Lower leg skin (tissue), 4 donors: Measurements from ENCODE around the gene TRAK1. TPM values are rescaled to one million over a fixed set of nuclear protein-coding genes. Genes with fewer than 3 reads are reported as not detected.

Experiments used
- DNase-seq, 2 donors: peaks; one replicate each; pipeline ENCODE4 v3.0.0-alpha.2; 2019; ENCODE audit warnings: low spot score in 2 of 2
- H3K4me3 ChIP-seq: fragments of 200-600 bp; sonication (generic); 2 replicates; pipeline ENCODE4 v1.5.1; 2017; ENCODE audit warnings: mild to moderate bottlenecking, low read depth; ENCODE audit not compliant: poor library complexity, severe bottlenecking
- POLR2A ChIP-seq, 2 donors: fragments of 450-650 bp; IDR thresholded peaks; one replicate each; pipeline ENCODE4 v1.6.1; 2016 to 2017; ENCODE audit warnings: antibody characterized with exemption in 2 of 2, mild to moderate bottlenecking in 1 of 2, moderate library complexity in 1 of 2
- WGBS, 2 donors: methylation state at CpG; one replicate each; pipeline ENCODE4 v1.1.5; 2018; 5-methylcytosine and 5-hydroxymethylcytosine counted together
- intact Hi-C: fragments of 100-400 bp; cut with DNase I; formaldehyde crosslinking; loops from one replicate; pipeline ENCODE4 v1.15.0; 2023; ENCODE audit warnings: low total_unique reads
- total RNA-seq, 4 donors: library from RNA; depleted of rRNA; stranded (reverse); fragments of >200 nt; gene quantifications; one replicate each; pipeline ENCODE4 v1.1.0, GENCODE V29; 2016
- TF ChIP-seq, protein P1 (sequence below), 3 donors: fragments of 450-650 bp; IDR thresholded peaks; one replicate each; pipeline ENCODE4 v1.5.1; 2016; ENCODE audit warnings: antibody characterized with exemption in 3 of 3, mild to moderate bottlenecking in 3 of 3, moderate library complexity in 2 of 3

The TRAK1 gene
- total RNA-seq, 4 donors from 2014 or later, result 69.0 to 96.3 (median 84.9) TPM

DNA sequence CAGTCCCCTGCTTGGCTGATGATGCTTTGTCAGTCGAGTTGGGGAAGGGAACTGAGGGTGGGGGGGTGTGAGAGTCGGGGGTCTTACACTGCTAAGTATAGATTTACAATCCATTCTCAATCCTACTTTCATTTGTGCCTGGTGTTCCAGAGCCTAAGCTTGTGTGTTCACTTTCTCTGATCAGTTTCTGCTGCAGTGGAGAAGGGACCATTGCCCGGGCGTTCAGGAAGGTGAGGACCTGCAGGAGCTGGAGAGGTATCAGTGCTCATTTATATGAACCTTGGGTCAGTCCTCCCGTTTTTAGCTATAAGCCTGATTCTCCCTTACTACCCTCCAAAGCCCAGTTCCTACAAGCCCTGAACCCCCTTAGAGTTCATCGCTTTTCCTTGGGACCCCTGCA, 41.0 kb upstream of the TRAK1 start:
- DNase-seq, result peak in 1 of 2 donors; percentile 74
- TF ChIP-seq POLR2A (IDR thresholded peaks at IDR 0.05), result no peak
- TF ChIP-seq, protein P1, sequence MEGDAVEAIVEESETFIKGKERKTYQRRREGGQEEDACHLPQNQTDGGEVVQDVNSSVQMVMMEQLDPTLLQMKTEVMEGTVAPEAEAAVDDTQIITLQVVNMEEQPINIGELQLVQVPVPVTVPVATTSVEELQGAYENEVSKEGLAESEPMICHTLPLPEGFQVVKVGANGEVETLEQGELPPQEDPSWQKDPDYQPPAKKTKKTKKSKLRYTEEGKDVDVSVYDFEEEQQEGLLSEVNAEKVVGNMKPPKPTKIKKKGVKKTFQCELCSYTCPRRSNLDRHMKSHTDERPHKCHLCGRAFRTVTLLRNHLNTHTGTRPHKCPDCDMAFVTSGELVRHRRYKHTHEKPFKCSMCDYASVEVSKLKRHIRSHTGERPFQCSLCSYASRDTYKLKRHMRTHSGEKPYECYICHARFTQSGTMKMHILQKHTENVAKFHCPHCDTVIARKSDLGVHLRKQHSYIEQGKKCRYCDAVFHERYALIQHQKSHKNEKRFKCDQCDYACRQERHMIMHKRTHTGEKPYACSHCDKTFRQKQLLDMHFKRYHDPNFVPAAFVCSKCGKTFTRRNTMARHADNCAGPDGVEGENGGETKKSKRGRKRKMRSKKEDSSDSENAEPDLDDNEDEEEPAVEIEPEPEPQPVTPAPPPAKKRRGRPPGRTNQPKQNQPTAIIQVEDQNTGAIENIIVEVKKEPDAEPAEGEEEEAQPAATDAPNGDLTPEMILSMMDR (IDR thresholded peaks at IDR 0.05), result no peak
- 89 to 91% methylated on average over 6 of the region's 6 CpGs for WGBS, 2 donors
- no peak overlapping the region for H3K4me3 ChIP-seq
- intact Hi-C loops, result no loop called here

- 49 to 57% methylated on average over 4 of the region's 4 CpGs for WGBS, 2 donors
- DNase-seq, result peak in 1 of 2 donors; percentile 81
- no peak overlapping the region for H3K4me3 ChIP-seq
- intact Hi-C loops, result no loop called here
- no peak for TF ChIP-seq POLR2A (IDR thresholded peaks at IDR 0.05)
- TF ChIP-seq, protein P1 (IDR thresholded peaks at IDR 0.05), result no peak
Observed at GRCh38 chr3:42051384-42052131, 39.6 kb upstream of the TRAK1 start.

- TF ChIP-seq, protein P1 (IDR thresholded peaks at IDR 0.05), result no peak
- TF ChIP-seq POLR2A (IDR thresholded peaks at IDR 0.05), result no peak
Observed at GRCh38 chr3:42052132-42052483, 39.0 kb upstream of the TRAK1 start.

DNA sequence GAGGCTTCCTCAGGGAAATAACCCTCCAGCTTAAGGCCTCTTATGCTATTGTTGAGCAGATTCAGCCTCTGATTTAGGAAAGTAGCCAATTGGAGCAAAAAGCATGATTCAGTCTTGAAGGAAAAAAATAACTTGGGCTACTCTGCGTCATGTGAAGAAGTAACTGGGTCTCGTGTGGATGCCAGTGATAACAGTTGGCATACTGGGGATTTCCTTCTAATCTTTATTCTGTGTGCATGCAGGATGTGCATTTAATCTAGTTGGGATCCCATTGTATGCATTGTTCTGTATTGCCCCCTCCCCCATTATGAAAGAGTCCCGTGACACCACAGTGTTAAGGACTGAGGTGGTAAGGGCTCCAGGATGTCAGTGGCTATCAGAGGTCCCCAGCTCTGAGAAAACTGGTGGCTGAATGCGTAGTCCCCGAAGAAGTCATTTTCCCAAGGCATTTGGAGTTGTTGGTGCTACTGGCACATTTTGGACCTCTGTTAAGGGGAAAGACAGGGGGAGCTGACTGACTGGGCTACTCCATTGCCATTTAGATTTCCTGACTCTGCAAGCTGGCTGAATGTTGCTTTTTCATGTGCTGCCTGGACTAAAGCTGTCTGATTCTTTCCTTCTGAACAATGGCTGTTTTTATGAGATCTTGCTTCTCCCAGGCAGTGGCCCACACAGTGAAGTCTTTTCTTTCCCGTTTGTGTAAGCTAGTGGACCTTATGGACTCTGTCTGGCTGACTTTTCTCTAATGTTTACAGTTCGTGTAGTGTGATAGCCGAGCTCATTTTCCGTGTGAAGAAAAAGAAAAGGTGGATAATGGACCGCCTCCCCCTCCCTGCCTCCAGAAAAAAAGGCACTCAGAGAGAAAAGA, 38.4 kb upstream of the TRAK1 start:
- intact Hi-C loops, result no loop called here
- 34 to 48% methylated on average over 10 of the region's 10 CpGs for WGBS, 2 donors
- no peak overlapping the region for H3K4me3 ChIP-seq
- DNase-seq, result peak in 1 of 2 donors; percentile 68
- TF ChIP-seq POLR2A (IDR thresholded peaks at IDR 0.05), result no peak
- TF ChIP-seq, protein P1 (IDR thresholded peaks at IDR 0.05), result no peak

More at GRCh38 chr3:42052132-42052483, 39.0 kb upstream of the TRAK1 start:
- no peak overlapping the region for H3K4me3 ChIP-seq
- 42 to 61% methylated on average over 2 of the region's 2 CpGs for WGBS, 2 donors
- DNase-seq, result peak in 1 of 2 donors; percentile 65
- intact Hi-C loops, result no loop called here

GRCh38 chr3:42053476-42053875, 37.7 kb upstream of the TRAK1 start:
- peak in 1 of 2 donors; percentile 81 for DNase-seq
- 66 to 72% methylated on average over 7 of the region's 7 CpGs for WGBS, 2 donors
- intact Hi-C loops, result no loop called here

More at GRCh38 chr3:42053476-42053875, 37.7 kb upstream of the TRAK1 start:
- H3K4me3 ChIP-seq, result no peak overlapping the region
- TF ChIP-seq, protein P1 (IDR thresholded peaks at IDR 0.05), result no peak
- TF ChIP-seq POLR2A (IDR thresholded peaks at IDR 0.05), result no peak
